ENCODE results near the gene DDC.

- TF ChIP-seq CTCF (IDR thresholded peaks at IDR 0.05; ENCODE audit: low read depth, low read length), result no peak
- TF ChIP-seq EZH2phosphoT487 (IDR thresholded peaks at IDR 0.05; ENCODE audit: low read depth), result no peak
Measured at GRCh38 chr7:50538478-50538877, 26.7 kb downstream of the DDC start.
